Activated CD4-positive, alpha-beta memory T cell treated with anti-CD3 and anti-CD28 coated beads for 36 hours (primary cell): ENCODE results near the gene FRMD3. TPM values are rescaled to one million over a fixed set of nuclear protein-coding genes. Genes with fewer than 3 reads are reported as not detected.

Experiments used
- CTCF ChIA-PET: fragments of 350-600 bp; sonication (Branson Sonifier 250); formaldehyde crosslinking; loops from one replicate; lab custom pipeline; 2021; ENCODE audit warnings: antibody characterized with exemption, inconsistent platforms; lab: Charles Lee
- POLR2A ChIA-PET: fragments of 350-600 bp; sonication (Branson Sonifier 250); formaldehyde crosslinking; loops from one replicate; lab custom pipeline; 2021; ENCODE audit warnings: antibody characterized with exemption; lab: Charles Lee
- DNase-seq: peaks from one replicate; pipeline ENCODE4 v3.0.0-alpha.2; 2020
- H3K27ac Mint-ChIP-seq: one replicate; pipeline ENCODE4 v1.8.0; 2021; ENCODE audit warnings: mixed read lengths
- H3K27me3 Mint-ChIP-seq: one replicate; pipeline ENCODE4 v1.8.0; 2021; ENCODE audit warnings: mixed read lengths
- H3K36me3 Mint-ChIP-seq: one replicate; pipeline ENCODE4 v1.8.0; 2021; ENCODE audit warnings: mixed read lengths
- H3K4me1 Mint-ChIP-seq: one replicate; pipeline ENCODE4 v1.8.0; 2021; ENCODE audit warnings: low read depth, mixed read lengths
- H3K4me3 Mint-ChIP-seq: one replicate; pipeline ENCODE4 v1.8.0; 2021; ENCODE audit warnings: mild to moderate bottlenecking, mixed read lengths
- H3K9me3 Mint-ChIP-seq: one replicate; pipeline ENCODE4 v1.8.0; 2021; ENCODE audit warnings: mixed read lengths
- intact Hi-C: fragments of 100-400 bp; cut with micrococcal nuclease; formaldehyde crosslinking; loops from one replicate; pipeline ENCODE4 v1.15.1; 2023
- total RNA-seq, 2 experiments: library from RNA; stranded (reverse); gene quantifications; one replicate each; pipeline ENCODE4 v1.2.3, GENCODE V29; 2021

FRMD3 gene
- total RNA-seq, 2 experiments from 2014 or later: 0.27 to 0.62 TPM

DNA sequence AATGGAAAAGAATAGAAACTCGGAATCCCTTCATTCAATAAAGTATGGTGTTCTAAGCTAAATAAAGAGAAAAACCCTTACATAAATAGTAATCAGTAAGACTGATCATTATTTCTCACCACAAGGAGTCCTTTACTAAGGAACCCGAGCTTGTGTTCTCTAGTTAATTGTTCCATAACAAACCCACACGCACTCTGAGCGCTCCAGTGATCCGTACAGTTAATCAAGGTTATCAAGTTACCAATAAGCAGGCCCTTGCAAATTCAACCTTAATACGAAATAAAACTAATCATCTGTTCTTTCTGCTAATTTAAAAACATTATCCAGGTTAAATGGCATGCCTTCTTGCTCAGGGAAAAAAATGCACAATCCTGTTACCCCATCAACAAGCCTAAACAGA is 224.4 kb downstream of the FRMD3 start:
- DNase-seq: no peak
- Mint-ChIP-seq H3K4me3 (no peak overlapping the region), H3K27ac (no peak overlapping the region), H3K27me3 (no peaks in the 10 kb centered on the region), H3K9me3 (no peaks in the 10 kb centered on the region), H3K4me1 (no peaks in the 10 kb centered on the region), H3K36me3 (no peaks in the 10 kb centered on the region)
- intact Hi-C loops: no loop called here
- ChIA-PET POLR2A (no interaction called here), CTCF (no interaction called here)

DNA sequence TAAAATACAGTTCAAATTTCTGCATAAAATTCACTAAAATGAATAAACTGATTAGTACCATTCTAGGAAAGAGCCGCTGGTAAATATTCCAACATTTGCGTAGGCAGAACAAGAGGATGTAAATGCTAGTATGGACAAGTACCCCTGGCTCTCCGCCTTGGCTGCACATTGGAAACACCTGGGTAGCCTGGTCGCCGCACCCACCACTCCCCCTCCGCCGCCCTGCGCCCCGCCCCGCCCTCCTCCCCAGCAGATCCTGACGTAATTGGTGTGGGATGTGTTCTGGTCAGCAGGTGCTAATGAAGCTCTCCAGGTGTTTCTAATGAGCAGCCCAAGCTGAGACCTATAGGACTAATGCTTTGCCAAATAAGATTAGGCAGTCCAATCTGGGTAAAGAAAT is 225.7 kb downstream of the FRMD3 start:
- no peaks in the 10 kb centered on the region for H3K9me3 Mint-ChIP-seq
- no peaks in the 10 kb centered on the region for H3K36me3 Mint-ChIP-seq
- no peak overlapping the region for H3K4me3 Mint-ChIP-seq
- ChIA-PET POLR2A (no interaction called here), CTCF (no interaction called here)
- no peak overlapping the region for H3K27ac Mint-ChIP-seq
- no peak for DNase-seq
- intact Hi-C loops: no loop called here
- H3K4me1 Mint-ChIP-seq: no peaks in the 10 kb centered on the region
- no peaks in the 10 kb centered on the region for H3K27me3 Mint-ChIP-seq

GRCh38 chr9:83307066-83307724 is 231.0 kb downstream of the FRMD3 start:
- H3K4me1 Mint-ChIP-seq: no peaks in the 10 kb centered on the region
- no peak overlapping the region for H3K4me3 Mint-ChIP-seq
- ChIA-PET POLR2A (no interaction called here), CTCF (no interaction called here)
- no peaks in the 10 kb centered on the region for H3K27me3 Mint-ChIP-seq
- no peaks in the 10 kb centered on the region for H3K36me3 Mint-ChIP-seq
- DNase-seq: no peak
- intact Hi-C loops: no loop called here
- no peaks in the 10 kb centered on the region for H3K9me3 Mint-ChIP-seq
- H3K27ac Mint-ChIP-seq: no peak overlapping the region

- no peaks in the 10 kb centered on the region for H3K27me3 Mint-ChIP-seq
- H3K4me3 Mint-ChIP-seq: no peak overlapping the region
- no peaks in the 10 kb centered on the region for H3K9me3 Mint-ChIP-seq
- no peaks in the 10 kb centered on the region for H3K36me3 Mint-ChIP-seq
- H3K4me1 Mint-ChIP-seq: no peaks in the 10 kb centered on the region
- H3K27ac Mint-ChIP-seq: no peak overlapping the region
- ChIA-PET CTCF (no interaction called here), POLR2A (no interaction called here)
- intact Hi-C loops: no loop called here
- DNase-seq: no peak
These were observed 233.5 kb downstream of the FRMD3 start for GRCh38 chr9:83304686-83305085.

GRCh38 chr9:83299571-83299970 is 238.6 kb downstream of the FRMD3 start:
- intact Hi-C loops: no loop called here
- Mint-ChIP-seq H3K27me3 (no peaks in the 10 kb centered on the region), H3K36me3 (peaks cover 11% of the 10 kb centered on the region), H3K9me3 (no peaks in the 10 kb centered on the region), H3K4me1 (no peaks in the 10 kb centered on the region), H3K4me3 (no peak overlapping the region), H3K27ac (no peak overlapping the region)
- ChIA-PET CTCF (no interaction called here), POLR2A (no interaction called here)
- no peak for DNase-seq

DNA sequence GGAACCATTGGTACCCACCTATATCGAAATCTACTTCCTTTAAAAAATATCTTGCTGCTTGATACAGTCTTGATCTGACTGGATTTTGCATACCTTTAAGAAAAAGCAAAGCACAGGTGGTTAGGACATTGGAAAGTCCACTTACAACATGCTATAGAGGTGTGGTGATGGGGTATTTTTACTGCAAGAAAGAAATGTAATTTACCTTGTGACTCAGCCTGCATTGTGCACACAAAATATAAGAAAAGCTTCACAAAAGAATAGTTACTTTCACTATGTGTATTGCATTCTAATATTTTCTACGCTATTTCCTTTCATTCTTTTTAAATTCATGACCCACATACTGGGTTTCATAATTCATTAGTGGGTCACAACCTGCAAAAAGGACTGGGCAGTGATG is 239.1 kb downstream of the FRMD3 start:
- peaks cover 11% of the 10 kb centered on the region for H3K36me3 Mint-ChIP-seq
- POLR2A ChIA-PET: no interaction called here
- DNase-seq: no peak
- CTCF ChIA-PET: no interaction called here
- no peaks in the 10 kb centered on the region for H3K27me3 Mint-ChIP-seq
- H3K27ac Mint-ChIP-seq: no peak overlapping the region
- intact Hi-C loops: no loop called here
- no peaks in the 10 kb centered on the region for H3K9me3 Mint-ChIP-seq
- H3K4me3 Mint-ChIP-seq: no peak overlapping the region
- H3K4me1 Mint-ChIP-seq: no peaks in the 10 kb centered on the region

GRCh38 chr9:83296123-83296522 is 242.1 kb downstream of the FRMD3 start:
- intact Hi-C loops: no loop called here
- Mint-ChIP-seq H3K27ac (no peak overlapping the region), H3K27me3 (no peaks in the 10 kb centered on the region), H3K4me1 (no peaks in the 10 kb centered on the region), H3K4me3 (no peak overlapping the region), H3K36me3 (peaks cover 11% of the 10 kb centered on the region), H3K9me3 (no peaks in the 10 kb centered on the region)
- peak; percentile 10 for DNase-seq
- ChIA-PET POLR2A (no interaction called here), CTCF (interaction anchor here (1.1 kb wide), 1 partner anchor 38 kb away, joined by 3 read pairs; no protein-coding TSS in a partner anchor)

GRCh38 chr9:83294816-83295215 is 243.4 kb downstream of the FRMD3 start:
- intact Hi-C loops: no loop called here
- DNase-seq: no peak
- no peaks in the 10 kb centered on the region for H3K4me1 Mint-ChIP-seq
- CTCF ChIA-PET: interaction anchor here (1.1 kb wide), 1 partner anchor 40 kb away, joined by 3 read pairs; no protein-coding TSS in a partner anchor
- H3K27me3 Mint-ChIP-seq: no peaks in the 10 kb centered on the region
- POLR2A ChIA-PET: no interaction called here
- H3K27ac Mint-ChIP-seq: no peak overlapping the region
- H3K4me3 Mint-ChIP-seq: no peak overlapping the region
- peaks cover 11% of the 10 kb centered on the region for H3K36me3 Mint-ChIP-seq
- no peaks in the 10 kb centered on the region for H3K9me3 Mint-ChIP-seq

GRCh38 chr9:83291196-83291595 is 247.0 kb downstream of the FRMD3 start:
- no peak for DNase-seq
- Mint-ChIP-seq H3K4me3 (no peak overlapping the region), H3K4me1 (no peaks in the 10 kb centered on the region), H3K27me3 (no peaks in the 10 kb centered on the region), H3K36me3 (no peaks in the 10 kb centered on the region), H3K9me3 (no peaks in the 10 kb centered on the region), H3K27ac (no peak overlapping the region)
- ChIA-PET POLR2A (no interaction called here), CTCF (no interaction called here)
- intact Hi-C loops: no loop called here

- POLR2A ChIA-PET: no interaction called here
- CTCF ChIA-PET: no interaction called here
- no peaks in the 10 kb centered on the region for H3K36me3 Mint-ChIP-seq
- no peak overlapping the region for H3K27ac Mint-ChIP-seq
- no peak for DNase-seq
- intact Hi-C loops: no loop called here
- H3K4me1 Mint-ChIP-seq: no peaks in the 10 kb centered on the region
- no peaks in the 10 kb centered on the region for H3K27me3 Mint-ChIP-seq
- no peak overlapping the region for H3K4me3 Mint-ChIP-seq
- H3K9me3 Mint-ChIP-seq: no peaks in the 10 kb centered on the region
These were observed 247.5 kb downstream of the FRMD3 start for GRCh38 chr9:83290692-83291091.

DNA sequence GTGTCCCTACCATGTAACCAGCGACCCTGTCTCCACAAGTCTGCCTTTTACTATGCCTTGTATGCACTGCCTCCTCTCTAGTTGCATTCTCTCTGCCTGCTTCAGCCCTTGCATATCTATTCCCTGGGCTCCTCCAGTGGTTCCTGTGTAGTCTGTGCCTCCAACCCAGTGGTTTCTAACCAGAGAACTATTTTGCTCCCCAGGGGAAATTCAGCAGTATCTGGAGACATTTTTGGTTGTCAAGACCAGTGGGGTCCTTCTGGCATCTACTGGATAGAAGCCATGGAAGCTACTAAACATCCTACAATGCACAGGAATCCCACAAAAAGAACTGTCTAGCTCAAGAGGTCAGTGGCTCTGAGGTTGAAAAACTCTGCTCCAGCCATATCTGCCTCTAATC is 251.2 kb downstream of the FRMD3 start:
- no peak for DNase-seq
- ChIA-PET CTCF (no interaction called here), POLR2A (no interaction called here)
- Mint-ChIP-seq H3K27ac (no peak overlapping the region), H3K4me1 (no peaks in the 10 kb centered on the region), H3K36me3 (no peaks in the 10 kb centered on the region), H3K4me3 (no peak overlapping the region), H3K9me3 (no peaks in the 10 kb centered on the region), H3K27me3 (no peaks in the 10 kb centered on the region)
- intact Hi-C loops: no loop called here

DNA sequence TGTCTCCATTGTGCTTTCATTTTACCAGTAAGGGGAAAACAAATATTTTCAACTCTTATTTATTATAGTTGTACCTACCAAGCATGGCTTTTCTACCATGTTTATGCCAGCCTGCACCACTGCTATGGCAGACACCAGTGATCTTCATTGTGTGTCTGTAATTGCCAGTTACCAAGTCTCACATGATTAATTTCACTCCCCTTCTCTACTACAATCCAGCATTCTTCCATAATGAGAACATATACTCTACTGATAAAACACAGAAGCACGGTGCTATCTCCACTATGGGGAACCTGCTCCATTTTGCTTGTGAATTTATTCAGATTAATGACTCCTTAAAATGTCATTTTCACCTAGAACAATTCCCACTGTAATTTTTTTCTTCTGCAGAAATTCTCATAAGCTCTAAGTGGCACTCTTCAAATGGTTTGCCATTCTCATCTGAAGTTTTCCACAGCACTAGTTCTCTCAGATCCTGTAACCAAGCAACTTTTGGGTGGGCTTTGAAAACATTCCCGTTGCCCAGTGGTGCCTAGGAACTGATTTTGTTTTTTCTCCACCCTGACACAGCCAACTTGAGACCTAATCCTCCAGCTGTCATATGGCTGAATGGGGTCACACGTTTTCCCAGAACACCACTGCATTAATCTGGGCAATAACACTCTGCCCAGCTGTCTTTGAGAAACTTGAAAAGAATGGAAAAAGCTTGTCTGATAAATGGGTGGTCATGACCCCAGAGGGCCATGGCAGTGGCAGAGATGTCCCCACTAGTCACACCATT is 252.6 kb downstream of the FRMD3 start:
- no peaks in the 10 kb centered on the region for H3K9me3 Mint-ChIP-seq

GRCh38 chr9:83284746-83285145 is 253.5 kb downstream of the FRMD3 start:
- intact Hi-C loops: no loop called here
- CTCF ChIA-PET: no interaction called here
- Mint-ChIP-seq H3K36me3 (no peaks in the 10 kb centered on the region), H3K9me3 (no peaks in the 10 kb centered on the region), H3K27me3 (no peaks in the 10 kb centered on the region), H3K27ac (no peak overlapping the region), H3K4me1 (no peaks in the 10 kb centered on the region), H3K4me3 (no peak overlapping the region)
- no peak for DNase-seq
- POLR2A ChIA-PET: no interaction called here

More for the DNA sequence above, 252.6 kb downstream of the FRMD3 start:
- no peaks in the 10 kb centered on the region for H3K4me1 Mint-ChIP-seq
- CTCF ChIA-PET: no interaction called here
- no peaks in the 10 kb centered on the region for H3K27me3 Mint-ChIP-seq
- no peaks in the 10 kb centered on the region for H3K36me3 Mint-ChIP-seq
- DNase-seq: no peak
- POLR2A ChIA-PET: no interaction called here
- H3K4me3 Mint-ChIP-seq: no peak overlapping the region
- intact Hi-C loops: no loop called here
- H3K27ac Mint-ChIP-seq: no peak overlapping the region
